H1 (cell line): ENCODE data around the gene PDE8B.

Experiments
- CBX5 ChIP-seq: fragments of 300-800, 300-1000 bp; sonication (generic); IDR thresholded peaks from 2 replicates; pipeline ENCODE4 v1.7.1; 2016; ENCODE audit warnings: antibody characterized with exemption, low read length, low read depth
- CEBPB ChIP-seq: IDR thresholded peaks from 2 replicates; pipeline ENCODE4 v1.6.1; 2012; ENCODE audit warnings: low read depth, low read length
- CHD1 ChIP-seq: IDR thresholded peaks from 2 replicates; pipeline ENCODE4 v1.6.1; 2012; ENCODE audit warnings: low read depth, low read length, improper control_type of control experiment
- EGR1 ChIP-seq: IDR thresholded peaks from 2 replicates; pipeline ENCODE4 v1.6.1; 2011; ENCODE audit warnings: low read depth, low read length, borderline replicate concordance
- EZH2 ChIP-seq: fragments of 200-600 bp; sonication (generic); IDR thresholded peaks from 2 replicates; pipeline ENCODE4 v1.7.1; 2012; ENCODE audit warnings: low read depth, mild to moderate bottlenecking, moderate library complexity, low read length, inconsistent platforms; ENCODE audit not compliant: severe bottlenecking
- JUND ChIP-seq: IDR thresholded peaks from 2 replicates; pipeline ENCODE4 v1.6.1; 2011; ENCODE audit warnings: mild to moderate bottlenecking, improper control_type of control experiment, low read length
- MAFK ChIP-seq: IDR thresholded peaks from 2 replicates; pipeline ENCODE4 v1.6.1; 2012; ENCODE audit warnings: low read depth, mild to moderate bottlenecking, improper control_type of control experiment, low read length
- POLR2AphosphoS5 ChIP-seq: IDR thresholded peaks from 2 replicates; pipeline ENCODE4 v1.6.1; 2011; ENCODE audit warnings: low read depth, low read length
- RAD21 ChIP-seq, 2 experiments: IDR thresholded peaks in 1 of 2; conservative IDR thresholded peaks in 1 of 2; 2 replicates each; pipeline ENCODE4 v1.6.1; 2011; ENCODE audit warnings: low read depth in 2 of 2, low read length in 2 of 2, improper control_type of control experiment in 1 of 2, inconsistent platforms in 1 of 2, mild to moderate bottlenecking in 1 of 2, moderate library complexity in 1 of 2
- RFX5 ChIP-seq: IDR thresholded peaks from 2 replicates; pipeline ENCODE4 v1.6.1; 2011; ENCODE audit warnings: low read depth, low read length, improper control_type of control experiment, borderline replicate concordance
- RXRA ChIP-seq: IDR thresholded peaks from 2 replicates; pipeline ENCODE4 v1.6.1; 2011; ENCODE audit warnings: low read depth, mild to moderate bottlenecking, low read length, moderate library complexity; ENCODE audit not compliant: insufficient read depth
- USF2 ChIP-seq: IDR thresholded peaks from 2 replicates; pipeline ENCODE4 v1.6.1; 2011; ENCODE audit warnings: low read length, improper control_type of control experiment
- YY1 ChIP-seq: IDR thresholded peaks from 2 replicates; pipeline ENCODE4 v1.6.1; 2011; ENCODE audit warnings: low read depth, mild to moderate bottlenecking, low read length
- TF ChIP-seq, protein P1 (sequence below), 3 experiments: IDR thresholded peaks; 1 replicate in 2 of 3; 2 replicates in 1 of 3; pipeline versions ENCODE4 v1.5.1 to v1.6.1; 2011; ENCODE audit warnings: low read length in 3 of 3, mild to moderate bottlenecking in 3 of 3, inconsistent platforms in 2 of 3, low read depth in 1 of 3, moderate library complexity in 1 of 3; ENCODE audit not compliant: insufficient read depth in 1 of 3; ENCODE audit errors: control extremely low read depth in 1 of 3

DNA sequence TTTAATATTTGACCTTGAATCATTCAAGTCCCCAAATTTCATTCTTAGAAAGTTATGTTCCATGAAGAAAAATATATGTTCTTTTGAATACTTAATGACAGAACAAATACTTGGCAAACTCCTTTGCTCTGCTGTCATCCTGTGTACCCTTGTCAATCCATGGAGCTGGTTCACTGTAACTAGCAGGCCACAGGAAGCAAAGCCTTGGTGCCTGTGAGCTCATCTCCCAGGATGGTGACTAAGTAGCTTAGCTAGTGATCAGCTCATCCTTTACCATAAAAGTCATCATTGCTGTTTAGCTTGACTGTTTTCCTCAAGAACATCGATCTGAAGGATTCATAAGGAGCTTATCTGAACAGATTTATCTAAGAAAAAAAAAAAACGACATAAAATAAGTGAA, 216.2 kb downstream of the PDE8B start:
- TF ChIP-seq MAFK (no peak), RFX5 (no peak), USF2 (no peak), CBX5 (no peak), CEBPB (no peak), POLR2AphosphoS5 (no peak), YY1 (no peak), JUND (no peak), EGR1 (no peak), RAD21 (IDR thresholded peaks at IDR 0.05 in 1 of 2, conservative IDR thresholded peaks at IDR 0.05 in 1 of 2; ENCODE audit: low read depth in 2 of 2, low read length in 2 of 2) (no peak), CHD1 (no peak), EZH2 (no peak), RXRA (no peak)
- TF ChIP-seq, protein P1, sequence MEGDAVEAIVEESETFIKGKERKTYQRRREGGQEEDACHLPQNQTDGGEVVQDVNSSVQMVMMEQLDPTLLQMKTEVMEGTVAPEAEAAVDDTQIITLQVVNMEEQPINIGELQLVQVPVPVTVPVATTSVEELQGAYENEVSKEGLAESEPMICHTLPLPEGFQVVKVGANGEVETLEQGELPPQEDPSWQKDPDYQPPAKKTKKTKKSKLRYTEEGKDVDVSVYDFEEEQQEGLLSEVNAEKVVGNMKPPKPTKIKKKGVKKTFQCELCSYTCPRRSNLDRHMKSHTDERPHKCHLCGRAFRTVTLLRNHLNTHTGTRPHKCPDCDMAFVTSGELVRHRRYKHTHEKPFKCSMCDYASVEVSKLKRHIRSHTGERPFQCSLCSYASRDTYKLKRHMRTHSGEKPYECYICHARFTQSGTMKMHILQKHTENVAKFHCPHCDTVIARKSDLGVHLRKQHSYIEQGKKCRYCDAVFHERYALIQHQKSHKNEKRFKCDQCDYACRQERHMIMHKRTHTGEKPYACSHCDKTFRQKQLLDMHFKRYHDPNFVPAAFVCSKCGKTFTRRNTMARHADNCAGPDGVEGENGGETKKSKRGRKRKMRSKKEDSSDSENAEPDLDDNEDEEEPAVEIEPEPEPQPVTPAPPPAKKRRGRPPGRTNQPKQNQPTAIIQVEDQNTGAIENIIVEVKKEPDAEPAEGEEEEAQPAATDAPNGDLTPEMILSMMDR (IDR thresholded peaks at IDR 0.05; ENCODE audit: control extremely low read depth in 1 of 3, insufficient read depth in 1 of 3, low read depth in 1 of 3, low read length in 3 of 3), result no peak
